ENCODE results near the gene SLC25A13. TPM values are rescaled to one million over a fixed set of nuclear protein-coding genes. Genes with fewer than 3 reads are reported as not detected.

SLC25A13 gene
- total RNA-seq, 1 donor: 19.2 TPM

DNA sequence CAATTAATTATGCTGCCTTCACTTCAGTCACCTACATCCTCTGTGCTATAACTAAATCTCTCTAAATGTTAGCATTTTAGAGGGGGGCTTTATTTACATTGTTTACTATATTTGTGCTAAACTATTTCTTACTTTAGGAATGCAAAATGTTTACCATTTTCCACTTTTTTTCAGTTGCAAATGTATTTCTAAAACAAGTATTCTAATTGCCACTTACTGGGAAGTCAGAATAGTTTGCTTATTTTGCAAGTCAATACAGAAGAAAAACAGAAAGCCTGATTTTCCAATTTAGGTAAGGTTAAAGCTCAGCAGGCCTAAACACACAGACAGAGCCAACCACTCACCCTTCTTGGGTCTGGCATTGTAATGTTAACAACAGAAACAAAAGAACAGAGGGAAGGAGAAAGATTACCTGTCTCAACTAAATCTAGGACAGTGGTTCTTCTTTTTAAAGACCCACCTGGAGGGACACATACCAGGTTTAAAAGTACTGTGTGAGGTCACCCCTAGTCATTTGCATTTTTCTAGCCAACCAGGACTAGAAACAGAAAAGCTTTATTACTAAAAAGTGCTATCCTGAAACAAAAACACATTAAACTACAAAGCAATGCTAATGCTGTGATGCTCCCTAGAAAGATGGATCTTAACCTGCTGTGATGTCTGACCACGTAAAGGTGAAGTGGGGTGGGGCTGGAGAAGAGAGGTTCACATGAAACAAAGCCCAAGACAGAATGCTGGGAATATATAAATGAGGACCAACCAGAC, 178.2 kb downstream of the SLC25A13 start:
- H3K27me3 ChIP-seq (ENCODE audit: insufficient read depth, low read length): no peaks in the 10 kb centered on the region
- no peaks in the 10 kb centered on the region for H3K9me3 ChIP-seq (ENCODE audit: low read depth, low read length)
- TF ChIP-seq CTCF (IDR thresholded peaks at IDR 0.05; ENCODE audit: extremely low read depth, low read depth, low read length): no peak
- no peaks in the 10 kb centered on the region for H3K4me1 ChIP-seq (ENCODE audit: insufficient read depth, low read length)
- no peaks in the 10 kb centered on the region for H3K36me3 ChIP-seq (ENCODE audit: insufficient read depth, low read length)
- H3K4me3 ChIP-seq (ENCODE audit: insufficient read depth, low read length): no peak overlapping the region
- no peaks in the 10 kb centered on the region for H3K79me2 ChIP-seq (ENCODE audit: insufficient read depth, low read length)
- DNase-seq (ENCODE audit: insufficient read length, low spot score, missing footprints): no peak
- H3K4me2 ChIP-seq (ENCODE audit: insufficient read depth, low read length): no peak overlapping the region
- H4K20me1 ChIP-seq (ENCODE audit: insufficient read depth, low read length): no peaks in the 10 kb centered on the region
- H3K27ac ChIP-seq (ENCODE audit: low read depth, low read length): no peak overlapping the region
- H2AFZ ChIP-seq (ENCODE audit: low read length): no peak overlapping the region

DNA sequence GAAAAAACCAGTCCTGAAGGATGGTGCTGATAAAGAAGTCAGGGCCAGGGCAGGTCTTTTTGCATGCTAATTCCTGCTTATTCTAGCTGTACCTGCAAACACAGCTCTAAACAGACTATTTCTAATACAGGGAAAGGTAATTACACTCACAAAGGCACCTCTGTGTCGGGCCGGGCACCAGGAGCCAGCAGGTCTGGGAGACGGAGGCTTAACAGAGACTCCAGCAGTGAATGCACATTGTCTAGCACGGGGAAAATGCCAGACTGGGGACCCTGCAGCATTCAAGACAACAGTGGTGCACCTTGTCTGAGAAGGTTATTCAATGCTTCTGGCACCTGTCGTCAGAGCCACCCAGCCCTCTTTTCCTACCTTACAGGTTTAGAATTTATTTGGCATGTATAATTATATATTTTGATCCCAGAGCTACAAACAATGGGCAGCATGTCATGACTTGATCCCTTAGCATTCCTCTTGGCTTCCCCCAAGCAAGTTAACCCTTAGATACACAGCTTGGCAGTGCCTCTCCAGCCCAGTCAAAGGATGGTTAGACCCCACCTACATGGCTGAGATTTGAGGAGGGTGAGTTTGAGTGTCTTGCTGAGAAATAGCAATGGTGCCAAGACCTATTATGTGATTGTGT, 185.2 kb downstream of the SLC25A13 start:
- DNase-seq (ENCODE audit: insufficient read length, low spot score, missing footprints): no peak
- no peaks in the 10 kb centered on the region for H3K4me1 ChIP-seq (ENCODE audit: insufficient read depth, low read length)
- H3K36me3 ChIP-seq (ENCODE audit: insufficient read depth, low read length): no peaks in the 10 kb centered on the region
- TF ChIP-seq CTCF (IDR thresholded peaks at IDR 0.05; ENCODE audit: extremely low read depth, low read depth, low read length): no peak
- H3K4me2 ChIP-seq (ENCODE audit: insufficient read depth, low read length): no peak overlapping the region
- no peak overlapping the region for H3K4me3 ChIP-seq (ENCODE audit: insufficient read depth, low read length)
- no peaks in the 10 kb centered on the region for H3K9me3 ChIP-seq (ENCODE audit: low read depth, low read length)
- no peaks in the 10 kb centered on the region for H3K27me3 ChIP-seq (ENCODE audit: insufficient read depth, low read length)
- H3K27ac ChIP-seq (ENCODE audit: low read depth, low read length): no peak overlapping the region
- H3K79me2 ChIP-seq (ENCODE audit: insufficient read depth, low read length): no peaks in the 10 kb centered on the region
- H4K20me1 ChIP-seq (ENCODE audit: insufficient read depth, low read length): no peaks in the 10 kb centered on the region
- no peak overlapping the region for H2AFZ ChIP-seq (ENCODE audit: low read length)

- Histone ChIP-seq H3K27me3 (ENCODE audit: insufficient read depth, low read length) (no peaks in the 10 kb centered on the region), H3K4me2 (ENCODE audit: insufficient read depth, low read length) (no peak overlapping the region), H3K27ac (ENCODE audit: low read depth, low read length) (no peak overlapping the region), H3K4me3 (ENCODE audit: insufficient read depth, low read length) (no peak overlapping the region), H2AFZ (ENCODE audit: low read length) (no peak overlapping the region), H3K79me2 (ENCODE audit: insufficient read depth, low read length) (no peaks in the 10 kb centered on the region), H3K4me1 (ENCODE audit: insufficient read depth, low read length) (no peaks in the 10 kb centered on the region), H3K9me3 (ENCODE audit: low read depth, low read length) (no peaks in the 10 kb centered on the region), H3K36me3 (ENCODE audit: insufficient read depth, low read length) (peaks cover 4% of the 10 kb centered on the region), H4K20me1 (ENCODE audit: insufficient read depth, low read length) (no peaks in the 10 kb centered on the region)
- TF ChIP-seq CTCF (IDR thresholded peaks at IDR 0.05; ENCODE audit: extremely low read depth, low read depth, low read length): no peak
- DNase-seq (ENCODE audit: insufficient read length, low spot score, missing footprints): no peak
Observed at GRCh38 chr7:96135241-96135640, 186.7 kb downstream of the SLC25A13 start.

DNA sequence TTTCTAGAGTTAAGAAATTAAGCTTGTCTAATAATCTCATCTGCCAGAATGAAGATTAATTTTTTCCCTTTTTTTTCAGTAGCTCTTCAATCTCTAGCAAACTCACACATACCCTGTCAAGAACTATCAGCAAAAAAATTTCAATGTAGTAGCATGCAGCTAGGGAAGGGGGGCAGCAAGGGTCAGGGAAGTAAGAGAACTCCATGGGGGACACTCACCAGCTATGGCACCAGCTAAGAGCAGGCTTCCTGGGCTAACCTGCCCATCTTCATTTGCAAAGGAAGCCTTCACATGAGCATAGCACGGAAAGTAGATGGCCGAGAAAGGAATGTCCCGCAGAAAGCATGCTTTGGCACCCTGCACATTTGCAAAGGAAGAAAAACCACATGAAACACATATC, 190.4 kb downstream of the SLC25A13 start:
- H3K27me3 ChIP-seq (ENCODE audit: insufficient read depth, low read length): no peaks in the 10 kb centered on the region
- no peaks in the 10 kb centered on the region for H4K20me1 ChIP-seq (ENCODE audit: insufficient read depth, low read length)
- DNase-seq (ENCODE audit: insufficient read length, low spot score, missing footprints): no peak
- H2AFZ ChIP-seq (ENCODE audit: low read length): no peak overlapping the region
- peaks cover 4% of the 10 kb centered on the region for H3K36me3 ChIP-seq (ENCODE audit: insufficient read depth, low read length)
- no peak overlapping the region for H3K27ac ChIP-seq (ENCODE audit: low read depth, low read length)
- no peak overlapping the region for H3K4me2 ChIP-seq (ENCODE audit: insufficient read depth, low read length)
- no peak overlapping the region for H3K4me3 ChIP-seq (ENCODE audit: insufficient read depth, low read length)
- H3K4me1 ChIP-seq (ENCODE audit: insufficient read depth, low read length): no peaks in the 10 kb centered on the region
- H3K79me2 ChIP-seq (ENCODE audit: insufficient read depth, low read length): no peaks in the 10 kb centered on the region
- TF ChIP-seq CTCF (IDR thresholded peaks at IDR 0.05; ENCODE audit: extremely low read depth, low read depth, low read length): no peak
- H3K9me3 ChIP-seq (ENCODE audit: low read depth, low read length): no peaks in the 10 kb centered on the region

All from osteoblast (primary cell).